ENCODE results near the gene MAPK13. TPM values are rescaled to one million over a fixed set of nuclear protein-coding genes. Genes with fewer than 3 reads are reported as not detected.
"Not testable (repeated sequence)": the region's sequence is repeated elsewhere in the genome, so short reads cannot be mapped to it uniquely, and the experiment has no call there.

The MAPK13 gene
- total RNA-seq (2021) (2.6 and 2.7 TPM in 2 replicates), Bru-seq, nascent RNA (percentile 28 among the genes with signal in this experiment), BruChase-seq, experiment 1, labeled RNA remaining after a 2-hour chase (percentile 39 among the genes with signal in this experiment), BruChase-seq, experiment 2, labeled RNA remaining after a 6-hour chase (percentile 53 among the genes with signal in this experiment)
- long read RNA-seq, partial matches to known transcripts = 0 of 4 reads
- long read RNA-seq, other reads (novel, unspliced or antisense) = 2 of 4 reads

DNA sequence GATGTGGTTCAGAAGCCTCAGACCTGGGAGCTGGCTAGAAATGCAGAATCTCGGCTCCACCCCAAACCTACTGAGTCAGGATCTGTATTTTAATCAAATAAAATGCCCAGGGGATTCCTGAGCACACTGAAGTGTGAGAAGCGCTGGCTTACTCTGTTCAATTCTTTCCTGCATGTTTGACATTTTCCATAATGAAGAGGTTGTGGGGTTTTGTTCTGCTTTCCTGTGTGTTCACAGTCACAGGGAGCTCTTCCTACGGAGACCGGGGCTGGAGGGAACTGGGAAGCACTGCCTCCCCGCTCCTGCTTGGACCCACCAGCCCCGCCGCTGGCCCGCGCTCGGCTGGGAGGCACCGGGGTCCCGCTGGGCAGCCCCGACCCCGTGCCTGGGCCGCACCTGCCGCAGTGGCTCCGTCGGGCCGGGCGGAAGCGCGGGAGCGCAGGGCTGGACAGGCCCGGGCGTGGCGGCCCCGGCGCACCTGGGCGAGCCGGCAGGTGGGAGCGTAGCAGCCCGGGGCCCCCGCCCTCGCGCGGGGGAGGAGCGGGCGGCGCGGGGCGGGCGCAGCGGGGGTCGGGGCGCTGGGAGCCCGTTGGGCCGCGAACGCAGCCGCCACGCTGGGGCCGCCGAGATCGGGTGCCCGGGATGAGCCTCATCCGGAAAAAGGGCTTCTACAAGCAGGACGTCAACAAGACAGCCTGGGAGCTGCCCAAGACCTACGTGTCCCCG, at the start of gene MAPK13:
Gene MAPK13, plus strand, starts transcription at position 573 of the 726 bp plus-strand sequence. Its CDS starts 70 bp downstream, at position 643.
- Histone ChIP-seq H3K4me1 (ENCODE audit: insufficient read depth, low read length, poor library complexity, severe bottlenecking) (peaks cover 25% of the 10 kb centered on the region), H3K9me3 (ENCODE audit: low read depth, low read length, poor library complexity, severe bottlenecking) (no peaks in the 10 kb centered on the region), H3K27me3 (replicated peaks; ENCODE audit: insufficient read depth, low read depth, low read length, poor library complexity) (no peaks in the 10 kb centered on the region), H3K36me3 (ENCODE audit: insufficient read depth, low read length, poor library complexity, severe bottlenecking) (no peaks in the 10 kb centered on the region), H3K27ac (ENCODE audit: low read depth, low read length, poor library complexity, severe bottlenecking) (no peak within 1 kb of the TSS), H3K4me3 (ENCODE audit: low read depth, low read length, poor library complexity, severe bottlenecking) (peak within 1 kb of the TSS; percentile 37)
- BruUV-seq (replicated peaks) = no TSS peak
- DNase-seq (ENCODE audit: low spot score) = peak; percentile 36
- ChIA-PET CTCF (interaction anchor here (0.6 kb wide), 1 partner anchor 230 kb away, joined by 6 read pairs; no protein-coding TSS in a partner anchor), POLR2A (ENCODE audit: low non-redundant PET) (no interaction called here)
- TF ChIP-seq CTCF (conservative IDR thresholded peaks at IDR 0.05; ENCODE audit: low read depth, low read length) = no peak
- no peak for TF ChIP-seq EZH2 (IDR thresholded peaks at IDR 0.05; ENCODE audit: borderline replicate concordance, low read depth, low read length, poor library complexity, severe bottlenecking)
- intact Hi-C loops (cut with micrococcal nuclease; ENCODE audit: unreplicated experiment) = loop anchor here (10.0 kb wide), 1 partner anchor 65 kb away; the partner anchor contains the start of gene BRPF3

GRCh38 chr6:36082318-36082717, 48.0 kb upstream of the MAPK13 start:
- H3K9me3 ChIP-seq (ENCODE audit: low read depth, low read length, poor library complexity, severe bottlenecking) = peaks cover 11% of the 10 kb centered on the region
- no peaks in the 10 kb centered on the region for H3K4me1 ChIP-seq (ENCODE audit: insufficient read depth, low read length, poor library complexity, severe bottlenecking)
- intact Hi-C loops (cut with micrococcal nuclease; ENCODE audit: unreplicated experiment) = no loop called here
- no peak overlapping the region for H3K4me3 ChIP-seq (ENCODE audit: low read depth, low read length, poor library complexity, severe bottlenecking)
- CTCF ChIA-PET = no interaction called here
- DNase-seq (ENCODE audit: low spot score) = no peak
- no peaks in the 10 kb centered on the region for H3K27me3 ChIP-seq (replicated peaks; ENCODE audit: insufficient read depth, low read depth, low read length, poor library complexity)
- TF ChIP-seq CTCF (conservative IDR thresholded peaks at IDR 0.05; ENCODE audit: low read depth, low read length) = no peak
- TF ChIP-seq EZH2 (IDR thresholded peaks at IDR 0.05; ENCODE audit: borderline replicate concordance, low read depth, low read length, poor library complexity, severe bottlenecking) = no peak
- peaks cover 54% of the 10 kb centered on the region for H3K36me3 ChIP-seq (ENCODE audit: insufficient read depth, low read length, poor library complexity, severe bottlenecking)
- POLR2A ChIA-PET (ENCODE audit: low non-redundant PET) = no interaction called here
- no TSS peak for BruUV-seq (replicated peaks)
- no peak overlapping the region for H3K27ac ChIP-seq (ENCODE audit: low read depth, low read length, poor library complexity, severe bottlenecking)

DNA sequence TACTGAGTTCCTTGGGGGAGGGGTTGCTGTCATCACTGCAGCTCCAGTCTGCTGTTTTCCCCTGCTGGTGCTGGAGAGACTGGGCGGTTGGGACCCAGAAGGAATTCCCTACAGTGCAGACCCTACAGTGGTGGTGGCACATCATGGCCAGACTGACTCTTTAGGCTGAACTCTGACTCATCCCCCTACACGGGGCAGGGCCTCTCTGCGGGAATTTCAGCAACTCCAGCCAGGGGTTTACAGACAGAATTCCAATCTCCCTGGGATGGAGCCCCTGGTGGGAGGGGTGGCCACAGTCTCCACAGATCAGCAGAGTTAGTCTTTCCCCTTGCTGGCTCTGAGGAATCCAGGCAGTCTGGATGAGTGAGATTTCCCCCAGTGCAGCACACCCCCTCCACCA, 46.9 kb upstream of the MAPK13 start:
- POLR2A ChIA-PET (ENCODE audit: low non-redundant PET) = no interaction called here
- Histone ChIP-seq H3K4me3 (ENCODE audit: low read depth, low read length, poor library complexity, severe bottlenecking) (no peak overlapping the region), H3K9me3 (ENCODE audit: low read depth, low read length, poor library complexity, severe bottlenecking) (peaks cover 11% of the 10 kb centered on the region), H3K27ac (ENCODE audit: low read depth, low read length, poor library complexity, severe bottlenecking) (no peak overlapping the region), H3K27me3 (replicated peaks; ENCODE audit: insufficient read depth, low read depth, low read length, poor library complexity) (no peaks in the 10 kb centered on the region), H3K4me1 (ENCODE audit: insufficient read depth, low read length, poor library complexity, severe bottlenecking) (no peaks in the 10 kb centered on the region), H3K36me3 (ENCODE audit: insufficient read depth, low read length, poor library complexity, severe bottlenecking) (peaks cover 54% of the 10 kb centered on the region)
- DNase-seq (ENCODE audit: low spot score) = no peak
- BruUV-seq (replicated peaks) = no TSS peak
- CTCF ChIA-PET = no interaction called here
- intact Hi-C loops (cut with micrococcal nuclease; ENCODE audit: unreplicated experiment) = no loop called here
- no peak for TF ChIP-seq EZH2 (IDR thresholded peaks at IDR 0.05; ENCODE audit: borderline replicate concordance, low read depth, low read length, poor library complexity, severe bottlenecking)
- no peak for TF ChIP-seq CTCF (conservative IDR thresholded peaks at IDR 0.05; ENCODE audit: low read depth, low read length)

DNA sequence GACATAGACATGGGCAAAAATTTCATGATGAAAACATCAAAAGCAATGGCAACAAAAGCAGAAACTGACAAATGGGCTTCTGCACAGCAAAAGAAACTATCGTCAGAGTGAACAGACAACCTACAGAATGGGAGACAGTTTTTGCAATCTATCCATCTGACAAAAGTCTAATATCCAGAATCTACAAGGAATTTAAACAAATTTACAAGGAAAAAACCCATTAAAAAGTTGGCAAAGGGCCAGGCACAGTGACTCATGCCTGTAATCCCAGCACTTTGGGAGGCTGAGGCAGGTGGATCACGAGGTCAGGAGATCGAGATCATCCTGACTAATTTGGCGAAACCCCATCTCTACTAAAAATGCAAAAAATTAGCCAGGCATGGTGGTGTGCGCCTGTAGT, 42.1 kb upstream of the MAPK13 start:
- H3K4me1 ChIP-seq (ENCODE audit: insufficient read depth, low read length, poor library complexity, severe bottlenecking); BruUV-seq (replicated peaks); H3K4me3 ChIP-seq (ENCODE audit: low read depth, low read length, poor library complexity, severe bottlenecking); H3K9me3 ChIP-seq (ENCODE audit: low read depth, low read length, poor library complexity, severe bottlenecking); POLR2A ChIA-PET (ENCODE audit: low non-redundant PET); H3K27ac ChIP-seq (ENCODE audit: low read depth, low read length, poor library complexity, severe bottlenecking); H3K27me3 ChIP-seq (replicated peaks; ENCODE audit: insufficient read depth, low read depth, low read length, poor library complexity); DNase-seq (ENCODE audit: low spot score); CTCF ChIA-PET; intact Hi-C loops (cut with micrococcal nuclease; ENCODE audit: unreplicated experiment): not testable (repeated sequence)
- H3K36me3 ChIP-seq (ENCODE audit: insufficient read depth, low read length, poor library complexity, severe bottlenecking) = peaks cover 13% of the 10 kb centered on the region
